Measurements from ENCODE around the gene KIF23.
"Not testable (repeated sequence)": the region's sequence is repeated elsewhere in the genome, so short reads cannot be mapped to it uniquely, and the experiment has no call there.

Gene KIF23

GRCh38 chr15:69434679-69435078 lies 20.5 kb downstream of the KIF23 start:
- DNase-seq (ENCODE audit: insufficient read length, low spot score) = no peak
- no peak for FAIRE-seq

DNA sequence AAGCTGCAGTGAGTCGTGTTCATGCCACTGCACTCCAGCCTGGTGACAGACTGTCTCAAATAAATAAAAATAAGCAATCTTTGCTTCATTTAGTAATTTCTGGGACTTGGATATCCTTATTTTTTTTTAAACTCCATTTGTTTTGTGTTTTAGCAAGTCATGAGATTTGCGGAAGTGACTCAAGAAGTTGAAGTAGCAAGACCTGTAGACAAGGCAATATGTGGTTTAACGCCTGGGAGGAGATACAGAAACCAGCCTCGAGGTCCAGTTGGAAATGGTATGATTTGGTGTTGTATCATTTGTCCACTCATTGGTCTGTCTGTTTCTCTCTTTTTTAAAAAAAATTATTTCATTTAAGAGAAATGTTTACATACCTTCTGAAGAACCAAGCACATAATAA lies 21.8 kb downstream of the KIF23 start:
- no peak for DNase-seq (ENCODE audit: insufficient read length, low spot score)
- FAIRE-seq = no peak
- TF ChIP-seq POLR2A (IDR thresholded peaks at IDR 0.05; ENCODE audit: low read depth, low read length) = no peak

More at GRCh38 chr15:69434679-69435078, 20.5 kb downstream of the KIF23 start:
- no peak for TF ChIP-seq POLR2A (IDR thresholded peaks at IDR 0.05; ENCODE audit: low read depth, low read length)

- FAIRE-seq = no peak
- no peak for DNase-seq (ENCODE audit: insufficient read length, low spot score)
- no peak for TF ChIP-seq POLR2A (IDR thresholded peaks at IDR 0.05; ENCODE audit: low read depth, low read length)
Measured at GRCh38 chr15:69436951-69437350, 22.8 kb downstream of the KIF23 start.

DNA sequence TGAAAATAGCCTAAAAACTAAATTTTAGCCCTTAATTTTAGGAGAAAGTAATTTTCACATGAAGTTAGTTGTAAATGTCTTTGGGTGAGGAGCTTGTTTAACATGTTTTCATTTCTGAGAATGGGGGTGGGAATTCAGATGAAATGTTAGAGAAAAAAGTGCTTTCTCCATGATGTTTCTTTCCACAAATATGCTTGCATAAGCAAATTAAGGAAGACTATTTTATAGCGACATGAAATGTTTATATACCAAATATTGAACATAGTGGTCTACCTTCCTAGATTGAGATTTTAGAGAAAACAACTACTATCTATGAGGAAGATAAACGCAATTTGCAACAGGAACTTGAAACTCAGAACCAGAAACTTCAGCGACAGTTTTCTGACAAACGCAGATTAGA lies 25.5 kb downstream of the KIF23 start:
- DNase-seq (ENCODE audit: insufficient read length, low spot score) (no peak), FAIRE-seq (no peak)
- TF ChIP-seq POLR2A (IDR thresholded peaks at IDR 0.05; ENCODE audit: low read depth, low read length) = no peak

DNA sequence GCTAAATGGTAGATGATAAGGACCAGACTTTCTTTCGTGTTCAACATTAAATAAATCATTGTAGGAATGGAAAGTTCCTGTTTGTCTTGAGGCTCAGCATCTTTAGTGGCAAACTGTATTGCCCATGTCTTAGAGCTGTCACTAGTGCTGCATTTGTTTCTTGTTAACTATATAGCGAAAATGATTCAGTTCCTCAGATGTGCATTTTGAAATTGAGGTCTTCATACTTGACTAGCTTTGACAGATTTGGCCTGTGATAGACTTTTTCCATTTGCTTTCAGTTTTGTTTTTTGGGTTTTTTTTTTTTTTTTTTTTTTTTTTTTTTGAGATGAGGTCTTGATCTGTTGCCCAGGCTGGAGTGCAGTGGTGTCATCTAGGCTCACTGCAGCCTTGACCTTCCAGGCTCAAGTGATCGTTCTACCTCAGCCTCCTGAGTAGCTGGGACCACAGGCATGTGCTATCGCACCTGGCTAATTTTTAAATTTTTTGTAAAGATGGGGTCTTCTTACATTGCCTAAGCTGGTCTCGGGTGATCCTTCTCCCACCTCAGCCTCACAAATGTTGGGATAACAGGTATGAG lies 29.0 kb downstream of the KIF23 start:
- no peak for TF ChIP-seq POLR2A (IDR thresholded peaks at IDR 0.05; ENCODE audit: low read depth, low read length)
- FAIRE-seq (no peak), DNase-seq (ENCODE audit: insufficient read length, low spot score) (no peak)

- no peak for FAIRE-seq
- no peak for TF ChIP-seq POLR2A (IDR thresholded peaks at IDR 0.05; ENCODE audit: low read depth, low read length)
- no peak for DNase-seq (ENCODE audit: insufficient read length, low spot score)
Measured at GRCh38 chr15:69444686-69445085, 30.5 kb downstream of the KIF23 start.

- no peak for TF ChIP-seq POLR2A (IDR thresholded peaks at IDR 0.05; ENCODE audit: low read depth, low read length)
- no peak for DNase-seq (ENCODE audit: insufficient read length, low spot score)
- no peak for FAIRE-seq
Measured at GRCh38 chr15:69446953-69447352, 32.8 kb downstream of the KIF23 start.

DNA sequence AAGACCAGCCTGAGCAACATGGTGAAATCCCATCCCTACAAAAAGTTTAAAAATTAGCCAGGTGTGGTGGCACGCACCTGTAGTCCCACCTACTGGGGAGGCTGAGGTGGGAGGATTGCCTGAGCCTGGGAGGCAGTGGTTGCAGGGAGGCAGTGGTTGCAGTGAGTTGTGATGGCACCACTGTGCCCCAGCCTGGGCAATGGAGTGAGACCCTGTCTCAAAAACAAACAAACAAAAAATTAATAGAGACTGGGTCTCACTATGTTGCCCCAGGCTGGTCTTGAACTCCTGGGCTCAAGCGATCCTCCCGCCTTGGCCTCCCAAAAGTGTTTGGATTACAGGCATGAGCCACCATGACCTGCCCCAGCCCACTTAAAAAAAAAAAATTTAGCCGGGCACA lies 36.1 kb downstream of the KIF23 start:
- DNase-seq (ENCODE audit: insufficient read length, low spot score); FAIRE-seq: not testable (repeated sequence)

GRCh38 chr15:69450968-69451695 lies 37.0 kb downstream of the KIF23 start:
- FAIRE-seq (no peak), DNase-seq (ENCODE audit: insufficient read length, low spot score) (no peak)
- TF ChIP-seq POLR2A (IDR thresholded peaks at IDR 0.05; ENCODE audit: low read depth, low read length) = no peak

GRCh38 chr15:69451951-69452691 lies 38.0 kb downstream of the KIF23 start:
- no peak for FAIRE-seq
- no peak for DNase-seq (ENCODE audit: insufficient read length, low spot score)
- no peak for TF ChIP-seq POLR2A (IDR thresholded peaks at IDR 0.05; ENCODE audit: low read depth, low read length)

- peak; percentile 60 for DNase-seq (ENCODE audit: insufficient read length, low spot score)
- TF ChIP-seq POLR2A (IDR thresholded peaks at IDR 0.05; ENCODE audit: low read depth, low read length) = peak; percentile 100
- no peak for FAIRE-seq
Measured at GRCh38 chr15:69452692-69453521, 38.8 kb downstream of the KIF23 start, which contains the start of gene RPLP1. TSS of gene RPLP1 (plus strand) at chr15:69452818. CDS start at chr15:69452949, 131 bp downstream.

DNA sequence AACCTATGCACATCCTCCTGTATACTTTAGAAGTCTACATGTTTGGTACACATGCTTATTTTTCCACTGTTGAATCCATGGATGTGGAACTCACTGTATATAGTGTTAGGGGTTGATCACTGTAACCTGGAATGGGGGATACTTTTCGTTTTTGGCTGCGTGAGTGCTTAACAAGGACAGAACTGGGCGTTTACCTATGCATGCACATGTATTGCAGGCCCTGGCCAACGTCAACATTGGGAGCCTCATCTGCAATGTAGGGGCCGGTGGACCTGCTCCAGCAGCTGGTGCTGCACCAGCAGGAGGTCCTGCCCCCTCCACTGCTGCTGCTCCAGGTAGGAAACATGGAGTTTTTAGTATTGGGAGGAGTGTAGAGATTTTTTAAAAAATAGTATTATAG lies 40.8 kb downstream of the KIF23 start:
- no peak for TF ChIP-seq POLR2A (IDR thresholded peaks at IDR 0.05; ENCODE audit: low read depth, low read length)
- DNase-seq (ENCODE audit: insufficient read length, low spot score) = no peak
- no peak for FAIRE-seq

DNA sequence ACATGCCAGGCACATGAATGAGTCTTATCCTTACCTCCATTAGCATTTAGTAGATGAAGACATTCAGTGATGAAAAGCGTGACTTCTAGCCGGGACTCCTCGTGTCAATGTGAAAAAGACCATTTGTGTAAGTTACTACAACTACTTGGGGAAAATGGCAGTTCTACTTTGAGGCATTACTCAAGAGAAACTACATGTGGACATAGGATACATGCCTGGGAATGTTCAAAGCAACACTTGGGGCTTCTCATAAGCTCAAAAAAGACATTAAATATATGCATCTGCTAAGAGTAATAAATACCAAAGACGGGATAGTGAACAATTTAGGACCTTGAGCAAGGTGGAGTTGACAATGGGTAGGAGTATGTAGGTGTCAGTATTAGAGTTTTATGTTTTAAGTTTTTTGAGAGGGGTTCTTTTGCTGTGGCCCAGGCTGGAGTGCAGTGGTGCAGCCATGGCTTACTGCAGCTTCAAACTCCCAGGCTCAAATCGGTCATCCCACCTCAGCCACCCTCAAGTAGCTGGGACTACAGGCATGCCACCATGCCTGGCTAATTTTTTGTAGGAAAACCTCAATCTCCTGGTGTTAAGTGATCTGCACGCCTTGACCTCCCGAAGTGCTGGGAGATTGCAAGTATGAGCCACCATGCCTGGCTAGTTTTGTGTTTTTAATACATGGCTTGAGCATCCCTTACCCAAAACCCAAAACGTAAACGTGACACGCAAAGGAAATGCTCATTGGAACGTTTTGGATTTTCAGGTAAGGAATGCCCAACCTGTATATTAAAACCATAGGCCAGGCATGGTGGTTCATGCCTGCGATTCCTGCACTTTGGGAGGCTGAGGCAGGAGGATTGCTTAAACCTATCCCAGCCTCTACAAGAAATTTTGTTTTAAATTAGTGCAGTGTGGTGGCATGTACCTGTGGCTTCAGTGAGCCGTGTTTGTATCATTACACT lies 42.3 kb downstream of the KIF23 start:
- FAIRE-seq (no peak), DNase-seq (ENCODE audit: insufficient read length, low spot score) (no peak)
- TF ChIP-seq POLR2A (IDR thresholded peaks at IDR 0.05; ENCODE audit: low read depth, low read length) = no peak
